ENCODE data around the gene CPSF4L.

The CPSF4L gene

DNA sequence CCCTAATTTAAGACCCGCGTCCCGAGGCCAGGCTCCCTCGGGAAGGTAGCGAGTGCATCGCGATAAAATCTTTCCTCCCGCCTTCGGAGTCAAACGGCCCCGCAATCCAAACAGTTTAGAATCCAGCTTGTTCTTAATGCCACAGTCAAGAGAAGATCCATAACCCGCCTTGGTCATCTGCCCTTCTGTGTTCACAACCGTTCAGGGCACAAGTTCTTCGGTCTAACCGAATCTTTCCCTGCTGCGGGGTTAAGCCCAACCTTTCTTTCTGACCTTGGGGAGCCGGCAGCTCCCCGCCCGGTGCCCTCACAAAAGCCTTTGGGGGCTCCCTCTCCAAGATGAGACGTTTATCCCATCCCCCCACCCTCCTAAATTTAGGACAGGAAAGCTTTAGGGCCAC lies 30.3 kb downstream of the CPSF4L start:
- TF ChIP-seq, protein P1, sequence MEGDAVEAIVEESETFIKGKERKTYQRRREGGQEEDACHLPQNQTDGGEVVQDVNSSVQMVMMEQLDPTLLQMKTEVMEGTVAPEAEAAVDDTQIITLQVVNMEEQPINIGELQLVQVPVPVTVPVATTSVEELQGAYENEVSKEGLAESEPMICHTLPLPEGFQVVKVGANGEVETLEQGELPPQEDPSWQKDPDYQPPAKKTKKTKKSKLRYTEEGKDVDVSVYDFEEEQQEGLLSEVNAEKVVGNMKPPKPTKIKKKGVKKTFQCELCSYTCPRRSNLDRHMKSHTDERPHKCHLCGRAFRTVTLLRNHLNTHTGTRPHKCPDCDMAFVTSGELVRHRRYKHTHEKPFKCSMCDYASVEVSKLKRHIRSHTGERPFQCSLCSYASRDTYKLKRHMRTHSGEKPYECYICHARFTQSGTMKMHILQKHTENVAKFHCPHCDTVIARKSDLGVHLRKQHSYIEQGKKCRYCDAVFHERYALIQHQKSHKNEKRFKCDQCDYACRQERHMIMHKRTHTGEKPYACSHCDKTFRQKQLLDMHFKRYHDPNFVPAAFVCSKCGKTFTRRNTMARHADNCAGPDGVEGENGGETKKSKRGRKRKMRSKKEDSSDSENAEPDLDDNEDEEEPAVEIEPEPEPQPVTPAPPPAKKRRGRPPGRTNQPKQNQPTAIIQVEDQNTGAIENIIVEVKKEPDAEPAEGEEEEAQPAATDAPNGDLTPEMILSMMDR (conservative IDR thresholded peaks at IDR 0.05; ENCODE audit: low read depth) = no peak
- H3K27ac ChIP-seq = peak overlapping the region; percentile 83
- ChIA-PET CTCF (interaction anchor here (0.8 kb wide), 1 partner anchor 138 kb away, joined by 3 read pairs; no protein-coding TSS in a partner anchor), POLR2A (ENCODE audit: low non-redundant PET) (no interaction called here)
- peak; percentile 36 for DNase-seq (ENCODE audit: low spot score)

DNA sequence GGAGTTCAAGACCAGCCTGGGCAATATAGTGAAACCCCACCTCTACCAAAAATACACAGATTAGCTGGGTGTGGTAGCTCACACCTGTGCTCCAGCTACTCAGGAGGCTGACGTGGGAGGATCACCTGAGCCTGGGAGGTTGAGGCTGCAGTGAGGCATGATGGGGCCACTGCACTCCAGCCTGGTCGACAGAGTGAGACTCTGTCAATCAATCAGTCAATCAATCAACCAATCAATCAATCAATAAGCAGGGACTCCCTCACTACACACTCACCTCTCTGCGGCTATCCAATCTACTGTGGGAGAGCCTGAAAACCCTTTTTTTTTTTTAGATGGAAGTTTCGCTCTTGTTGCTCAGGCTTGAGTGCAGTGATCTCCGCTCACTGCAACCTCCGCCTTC lies 31.6 kb downstream of the CPSF4L start:
- peak overlapping the region; percentile 56 for H3K27ac ChIP-seq
- CTCF ChIA-PET = no interaction called here
- DNase-seq (ENCODE audit: low spot score) = no peak
- POLR2A ChIA-PET (ENCODE audit: low non-redundant PET) = interaction anchor here (0.5 kb wide), 1 partner anchor 39 kb away, joined by 3 read pairs; no protein-coding TSS in a partner anchor
- TF ChIP-seq, protein P1 (conservative IDR thresholded peaks at IDR 0.05; ENCODE audit: low read depth) = no peak

DNA sequence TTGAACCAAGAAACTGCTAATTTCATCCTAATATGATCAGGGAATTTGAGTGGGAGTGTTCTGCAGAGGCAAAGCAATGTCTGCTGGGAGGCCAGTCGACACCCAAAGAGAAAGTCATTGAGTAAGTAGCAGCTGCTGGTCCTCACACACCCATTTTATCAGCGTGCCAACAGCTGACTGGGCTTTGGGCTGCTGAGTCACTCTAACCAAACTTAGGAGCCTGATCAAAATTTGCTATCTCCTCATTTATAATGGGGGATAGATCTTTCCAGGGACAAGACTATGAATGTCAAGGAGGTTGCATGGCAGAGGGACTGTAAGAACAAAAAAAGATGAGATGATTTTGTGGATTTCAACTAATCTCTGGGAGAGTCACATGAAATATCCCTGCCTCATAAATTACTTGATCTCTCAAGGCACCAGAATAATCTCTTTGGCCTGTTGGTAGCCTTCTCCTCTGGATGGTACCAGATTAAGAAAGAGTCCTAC lies 32.9 kb downstream of the CPSF4L start:
- peak; percentile 82 for DNase-seq (ENCODE audit: low spot score)
- no peak overlapping the region for H3K27ac ChIP-seq
- TF ChIP-seq, protein P1 (conservative IDR thresholded peaks at IDR 0.05; ENCODE audit: low read depth) = no peak
- ChIA-PET POLR2A (ENCODE audit: low non-redundant PET) (interaction anchor here (0.7 kb wide), 1 partner anchor 505 kb away, joined by 3 read pairs; no protein-coding TSS in a partner anchor), CTCF (interaction anchor here (0.5 to 0.6 kb wide), 3 partner anchors 155 to 648 kb away, joined by 4 to 6 read pairs (median 5); no protein-coding TSS in a partner anchor)

DNA sequence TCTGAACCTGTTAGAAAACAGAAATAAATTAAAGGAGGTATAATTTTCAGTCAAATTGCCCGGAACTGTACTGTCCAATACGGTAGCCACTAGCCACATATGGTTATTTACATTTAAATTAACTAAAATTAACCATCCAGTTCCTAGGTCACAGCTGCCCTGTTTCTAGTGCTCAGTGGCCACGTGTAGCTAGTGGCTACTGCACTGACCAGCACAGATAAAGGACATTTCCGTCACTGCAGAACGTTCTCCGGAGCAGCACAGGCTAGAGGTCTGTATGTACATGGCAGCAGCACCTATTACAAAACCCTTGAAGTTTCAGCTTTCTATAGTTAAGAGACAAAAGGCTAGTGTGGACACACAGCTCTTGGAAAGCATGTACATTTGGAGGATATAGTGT lies 33.7 kb downstream of the CPSF4L start:
- no peak overlapping the region for H3K27ac ChIP-seq
- POLR2A ChIA-PET (ENCODE audit: low non-redundant PET) = no interaction called here
- CTCF ChIA-PET = no interaction called here
- no peak for DNase-seq (ENCODE audit: low spot score)
- TF ChIP-seq, protein P1 (conservative IDR thresholded peaks at IDR 0.05; ENCODE audit: low read depth) = no peak

DNA sequence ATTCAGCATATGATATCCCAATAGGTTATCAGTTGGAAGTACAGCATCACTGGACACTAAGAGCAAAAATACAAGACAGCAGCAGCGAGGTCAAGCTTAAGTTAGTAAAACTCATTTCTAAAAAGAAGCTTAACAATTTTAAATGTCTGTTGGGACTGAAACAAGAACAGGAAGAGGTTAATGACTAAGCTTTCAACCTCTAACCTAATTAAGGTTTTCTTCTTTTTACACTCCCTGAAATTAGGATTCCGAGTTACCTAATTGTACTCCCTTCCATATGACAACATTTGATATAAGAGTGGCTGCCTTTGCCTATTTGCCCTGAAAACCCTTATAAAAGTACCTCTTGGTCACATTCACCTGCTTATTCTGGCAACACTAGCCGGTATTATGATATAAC lies 34.3 kb downstream of the CPSF4L start:
- TF ChIP-seq, protein P1 (conservative IDR thresholded peaks at IDR 0.05; ENCODE audit: low read depth) = no peak
- no peak overlapping the region for H3K27ac ChIP-seq
- POLR2A ChIA-PET (ENCODE audit: low non-redundant PET) = no interaction called here
- no peak for DNase-seq (ENCODE audit: low spot score)
- CTCF ChIA-PET = no interaction called here

DNA sequence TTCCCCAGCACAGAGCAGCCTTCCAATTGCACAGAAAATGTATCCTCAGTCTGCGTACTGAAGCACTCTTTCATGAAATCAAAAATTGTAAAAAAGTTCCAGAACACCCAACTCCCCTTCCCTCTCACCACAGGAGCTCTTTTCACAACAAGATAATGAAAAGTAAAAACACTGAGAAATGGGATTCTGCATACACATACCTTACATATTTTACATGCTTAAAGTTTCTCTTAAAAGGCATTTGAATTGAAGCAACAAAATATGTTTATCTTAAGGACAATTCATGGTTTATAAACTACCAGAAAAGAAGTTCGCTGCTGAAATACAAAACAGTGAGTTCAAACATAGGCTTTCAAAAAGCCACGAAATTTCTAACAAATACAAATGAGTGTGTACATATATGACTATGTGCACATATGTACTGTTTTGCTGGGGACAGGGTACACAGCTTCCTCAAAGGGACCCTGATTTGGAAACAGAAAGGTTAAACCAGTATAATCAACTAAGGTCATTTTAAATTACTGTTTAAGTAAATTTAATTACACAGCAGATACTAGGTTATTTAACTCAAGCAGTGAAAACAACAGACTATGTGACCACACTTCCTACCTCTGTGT lies 35.0 kb downstream of the CPSF4L start:
- ChIA-PET CTCF (no interaction called here), POLR2A (ENCODE audit: low non-redundant PET) (no interaction called here)
- TF ChIP-seq, protein P1 (conservative IDR thresholded peaks at IDR 0.05; ENCODE audit: low read depth) = no peak
- no peak overlapping the region for H3K27ac ChIP-seq
- no peak for DNase-seq (ENCODE audit: low spot score)
